Suprapubic skin (tissue), 4 donors: ENCODE data around the gene TNPO2. TPM values are rescaled to one million over a fixed set of nuclear protein-coding genes. Genes with fewer than 3 reads are reported as not detected.
"Not testable (repeated sequence)": the region's sequence is repeated elsewhere in the genome, so short reads cannot be mapped to it uniquely, and the experiment has no call there.

Experiments used
- DNase-seq, 2 donors: peaks; one replicate each; pipeline ENCODE4 v3.0.0-alpha.2; 2019; ENCODE audit warnings: low spot score in 2 of 2
- H3K27ac ChIP-seq: fragments of 200-600 bp; sonication (generic); one replicate; pipeline ENCODE4 v1.5.1; 2019
- H3K27me3 ChIP-seq: fragments of 200-600 bp; sonication (generic); one replicate; pipeline ENCODE4 v1.5.1; 2019
- H3K36me3 ChIP-seq: fragments of 200-600 bp; sonication (generic); one replicate; pipeline ENCODE4 v1.5.1; 2019
- H3K4me1 ChIP-seq: fragments of 200-600 bp; sonication (generic); one replicate; pipeline ENCODE4 v1.5.1; 2019
- H3K4me3 ChIP-seq: fragments of 200-600 bp; sonication (generic); one replicate; pipeline ENCODE4 v1.5.1; 2019; ENCODE audit warnings: mild to moderate bottlenecking
- H3K9me3 ChIP-seq: fragments of 200-600 bp; sonication (generic); one replicate; pipeline ENCODE4 v1.5.1; 2019
- EP300 ChIP-seq: sonication (generic); formaldehyde crosslinking; IDR thresholded peaks from one replicate; pipeline ENCODE4 v1.6.1; 2017; ENCODE audit warnings: antibody characterized with exemption
- POLR2A ChIP-seq, 2 donors: fragments of 450-650 bp; IDR thresholded peaks; one replicate each; pipeline ENCODE4 v1.6.1; 2017; ENCODE audit warnings: antibody characterized with exemption in 2 of 2, mild to moderate bottlenecking in 2 of 2, moderate library complexity in 2 of 2
- POLR2AphosphoS5 ChIP-seq, 3 donors: sonication (generic); formaldehyde crosslinking; IDR thresholded peaks; one replicate each; pipeline ENCODE4 v1.6.1; 2017; ENCODE audit warnings: antibody characterized with exemption in 3 of 3
- WGBS: methylation state at CpG from one replicate; pipeline ENCODE4 v1.1.5; 2018; 5-methylcytosine and 5-hydroxymethylcytosine counted together
- total RNA-seq, 4 donors: library from RNA; depleted of rRNA; stranded (reverse); fragments of >200 nt; gene quantifications; one replicate each; pipeline ENCODE4 v1.1.0, GENCODE V29; 2016
- TF ChIP-seq, protein P1 (sequence below), 2 donors: fragments of 200-600 bp in 1 of 2; fragments of 450-650 bp in 1 of 2; sonication (generic) in 1 of 2; IDR thresholded peaks; one replicate each; pipeline ENCODE4 v1.5.1; 2016 to 2019; ENCODE audit warnings: antibody characterized with exemption in 2 of 2, mild to moderate bottlenecking in 1 of 2, moderate library complexity in 1 of 2

TNPO2 gene
- total RNA-seq, 4 donors from 2014 or later: 94.6 to 206 (median 110) TPM

DNA sequence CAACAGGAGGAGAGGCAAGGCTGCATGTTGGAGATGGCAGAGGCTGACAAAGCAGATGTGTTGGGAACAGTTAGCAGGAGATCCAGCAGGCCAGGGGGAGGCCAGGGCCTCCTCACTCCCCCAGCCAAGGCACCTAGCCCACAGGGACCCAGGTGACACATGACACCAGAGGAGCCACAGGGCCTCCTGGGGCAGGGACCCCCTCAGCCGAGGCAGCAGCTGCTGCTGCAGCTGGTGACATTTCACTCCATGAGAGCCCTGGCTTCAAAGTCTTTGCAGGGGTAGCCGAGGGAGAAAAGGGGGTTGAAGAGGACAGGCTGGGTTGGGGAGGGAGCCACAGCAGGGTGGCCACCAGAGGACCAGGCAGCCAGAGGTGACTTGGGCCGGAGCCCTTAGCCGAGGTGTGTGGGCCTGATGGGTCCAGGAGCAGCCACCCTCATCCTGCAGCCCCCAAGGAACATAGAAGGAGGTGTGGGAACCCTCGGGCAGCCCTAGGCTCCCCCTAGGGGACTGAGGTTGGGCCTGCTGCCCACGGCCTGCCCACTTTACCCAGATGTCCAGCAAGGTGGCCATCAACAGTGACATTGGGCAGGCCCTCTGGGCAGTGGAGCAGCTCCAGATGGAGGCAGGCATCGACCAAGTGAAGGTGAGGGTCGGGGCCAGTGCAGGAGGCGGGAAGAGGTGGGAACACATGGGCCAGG, 36.1 kb downstream of the TNPO2 start, which contains the start of gene GNG14:
TSS of gene GNG14 (plus strand) at position 503 of the 701 bp plus-strand sequence. CDS start at position 554, 51 bp downstream.
- DNase-seq: no peak
- H3K27ac ChIP-seq: no peak within 1 kb of the TSS
- H3K4me1 ChIP-seq: no peaks in the 10 kb centered on the region
- H3K9me3 ChIP-seq: no peaks in the 10 kb centered on the region
- H3K36me3 ChIP-seq: peaks cover 7% of the 10 kb centered on the region
- H3K27me3 ChIP-seq: no peaks in the 10 kb centered on the region
- no peak within 1 kb of the TSS for H3K4me3 ChIP-seq
- WGBS: 87% methylated on average over 6 of the region's 9 CpGs
- no peak for TF ChIP-seq POLR2A (IDR thresholded peaks at IDR 0.05)
- TF ChIP-seq, protein P1, sequence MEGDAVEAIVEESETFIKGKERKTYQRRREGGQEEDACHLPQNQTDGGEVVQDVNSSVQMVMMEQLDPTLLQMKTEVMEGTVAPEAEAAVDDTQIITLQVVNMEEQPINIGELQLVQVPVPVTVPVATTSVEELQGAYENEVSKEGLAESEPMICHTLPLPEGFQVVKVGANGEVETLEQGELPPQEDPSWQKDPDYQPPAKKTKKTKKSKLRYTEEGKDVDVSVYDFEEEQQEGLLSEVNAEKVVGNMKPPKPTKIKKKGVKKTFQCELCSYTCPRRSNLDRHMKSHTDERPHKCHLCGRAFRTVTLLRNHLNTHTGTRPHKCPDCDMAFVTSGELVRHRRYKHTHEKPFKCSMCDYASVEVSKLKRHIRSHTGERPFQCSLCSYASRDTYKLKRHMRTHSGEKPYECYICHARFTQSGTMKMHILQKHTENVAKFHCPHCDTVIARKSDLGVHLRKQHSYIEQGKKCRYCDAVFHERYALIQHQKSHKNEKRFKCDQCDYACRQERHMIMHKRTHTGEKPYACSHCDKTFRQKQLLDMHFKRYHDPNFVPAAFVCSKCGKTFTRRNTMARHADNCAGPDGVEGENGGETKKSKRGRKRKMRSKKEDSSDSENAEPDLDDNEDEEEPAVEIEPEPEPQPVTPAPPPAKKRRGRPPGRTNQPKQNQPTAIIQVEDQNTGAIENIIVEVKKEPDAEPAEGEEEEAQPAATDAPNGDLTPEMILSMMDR (IDR thresholded peaks at IDR 0.05): no peak
- no peak for TF ChIP-seq POLR2AphosphoS5 (IDR thresholded peaks at IDR 0.05)
- no peak for TF ChIP-seq EP300

DNA sequence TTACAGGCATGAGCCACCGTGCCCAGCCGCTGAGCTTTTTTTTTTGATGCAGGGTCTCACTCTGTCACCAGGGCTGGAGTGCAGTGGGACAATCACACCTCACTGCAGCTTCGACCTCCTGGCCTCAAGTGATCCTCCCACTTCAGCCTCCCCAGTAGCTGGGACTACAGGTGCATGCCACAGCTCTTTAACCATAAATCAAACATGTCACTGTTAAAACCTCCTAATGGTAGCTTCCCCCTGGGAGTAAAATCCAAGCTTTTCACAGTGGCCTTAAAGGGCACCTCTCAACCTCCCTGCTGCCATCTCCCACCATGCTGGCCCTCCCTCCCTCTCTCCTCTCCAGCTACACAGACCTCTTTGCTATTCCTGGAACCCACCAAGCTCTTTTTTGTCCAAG, 37.9 kb downstream of the TNPO2 start:
- no peak overlapping the region for H3K27ac ChIP-seq
- peaks cover 7% of the 10 kb centered on the region for H3K4me1 ChIP-seq
- no peak overlapping the region for H3K4me3 ChIP-seq
- TF ChIP-seq POLR2AphosphoS5 (IDR thresholded peaks at IDR 0.05) (no peak), EP300 (no peak), POLR2A (IDR thresholded peaks at IDR 0.05) (no peak)
- TF ChIP-seq, protein P1 (IDR thresholded peaks at IDR 0.05): no peak
- 71% methylated on average over 3 of the region's 3 CpGs for WGBS
- no peaks in the 10 kb centered on the region for H3K9me3 ChIP-seq
- DNase-seq: no peak
- H3K27me3 ChIP-seq: no peaks in the 10 kb centered on the region
- peaks cover under 1% of the 10 kb centered on the region for H3K36me3 ChIP-seq

DNA sequence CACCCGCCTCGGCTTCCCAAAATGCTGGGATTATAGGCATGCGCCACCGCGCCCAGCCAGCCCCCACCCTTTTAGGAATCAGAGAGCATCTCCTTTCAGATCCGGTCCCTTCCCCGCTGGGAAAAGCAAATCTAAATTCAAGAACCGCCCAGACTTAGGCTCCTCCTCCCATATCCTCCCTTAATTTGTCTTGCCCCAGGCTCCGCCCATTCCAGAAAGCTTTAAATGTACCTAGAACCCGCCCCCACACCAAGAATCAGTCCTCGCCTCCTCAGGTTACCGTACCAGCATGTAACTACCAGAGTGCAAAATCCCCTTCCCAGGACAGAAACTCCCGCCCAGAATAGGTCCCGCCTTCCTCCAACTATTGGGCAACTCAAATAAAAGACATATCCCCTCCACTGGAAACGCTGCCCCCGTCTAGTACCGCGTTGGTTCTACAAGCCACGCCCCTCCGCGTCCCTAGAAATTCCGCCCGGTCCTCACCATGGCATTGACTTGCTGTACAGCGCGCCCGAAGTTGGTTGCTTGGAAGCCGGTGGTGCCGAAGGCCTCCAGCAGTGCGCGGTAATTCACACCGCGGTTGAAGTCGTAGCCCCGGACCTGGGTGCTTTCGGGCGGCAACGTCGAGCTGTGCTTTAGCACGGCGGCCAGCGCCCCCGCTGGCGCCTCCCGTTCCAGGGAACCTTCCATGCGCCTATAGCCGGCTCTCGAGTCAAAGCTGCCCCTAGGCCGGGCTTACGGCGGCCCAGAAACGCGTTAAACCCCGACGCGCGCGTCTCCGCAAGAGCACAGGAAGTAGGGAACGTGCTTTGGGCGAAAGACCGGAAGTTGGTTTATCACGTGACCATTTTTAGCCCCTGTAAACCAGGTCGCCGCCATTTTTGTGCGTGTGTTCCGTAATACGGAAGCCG, 42.4 kb downstream of the TNPO2 start, which contains the start of gene DHPS:
TSS of gene DHPS (minus strand) at position 807 of the 914 bp plus-strand sequence. CDS start at position 693, 114 bp downstream.
- Histone ChIP-seq H3K4me3 (peak within 1 kb of the TSS; percentile 60), H3K4me1 (peaks cover 21% of the 10 kb centered on the region), H3K27ac (peak within 1 kb of the TSS; percentile 96), H3K27me3 (no peaks in the 10 kb centered on the region), H3K36me3 (peaks cover 39% of the 10 kb centered on the region), H3K9me3 (no peaks in the 10 kb centered on the region)
- DNase-seq: peak; percentile 95 to 96
- under 1% methylated on average over 57 of the region's 68 CpGs for WGBS
- TF ChIP-seq EP300: no peak
- TF ChIP-seq, protein P1 (IDR thresholded peaks at IDR 0.05): no peak
- peak in 1 of 2 donors; percentile 54 for TF ChIP-seq POLR2A (IDR thresholded peaks at IDR 0.05)
- peak; percentile 35 to 88 (median 87) for TF ChIP-seq POLR2AphosphoS5 (IDR thresholded peaks at IDR 0.05)

DNA sequence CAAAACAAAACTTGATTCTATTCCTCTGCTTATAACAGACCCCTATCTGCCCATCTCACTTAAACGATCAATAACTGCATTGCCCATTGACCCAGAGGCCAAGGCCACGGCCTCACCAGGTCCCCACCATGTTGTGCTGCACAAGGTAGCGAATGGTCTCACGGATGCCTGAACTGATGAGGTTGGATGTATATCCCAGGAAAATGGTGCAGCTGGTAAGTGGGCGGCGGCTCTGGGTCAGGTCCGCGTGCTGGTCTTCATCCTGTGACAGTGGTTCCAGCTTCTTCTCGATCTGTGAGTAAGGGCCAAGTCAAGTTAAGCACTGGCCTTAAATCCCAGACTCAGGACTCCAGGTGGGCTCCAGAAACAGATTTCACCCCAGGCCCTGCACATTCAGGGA, 43.7 kb downstream of the TNPO2 start:
- H3K36me3 ChIP-seq: peaks cover 52% of the 10 kb centered on the region
- H3K4me1 ChIP-seq: peaks cover 22% of the 10 kb centered on the region
- H3K27me3 ChIP-seq: no peaks in the 10 kb centered on the region
- H3K9me3 ChIP-seq: no peaks in the 10 kb centered on the region
- DNase-seq: no peak
- no peak overlapping the region for H3K4me3 ChIP-seq
- 92% methylated on average over 9 of the region's 9 CpGs for WGBS
- TF ChIP-seq POLR2AphosphoS5 (IDR thresholded peaks at IDR 0.05): no peak
- TF ChIP-seq, protein P1 (IDR thresholded peaks at IDR 0.05): no peak
- TF ChIP-seq EP300: no peak
- TF ChIP-seq POLR2A (IDR thresholded peaks at IDR 0.05): no peak
- H3K27ac ChIP-seq: no peak overlapping the region

DNA sequence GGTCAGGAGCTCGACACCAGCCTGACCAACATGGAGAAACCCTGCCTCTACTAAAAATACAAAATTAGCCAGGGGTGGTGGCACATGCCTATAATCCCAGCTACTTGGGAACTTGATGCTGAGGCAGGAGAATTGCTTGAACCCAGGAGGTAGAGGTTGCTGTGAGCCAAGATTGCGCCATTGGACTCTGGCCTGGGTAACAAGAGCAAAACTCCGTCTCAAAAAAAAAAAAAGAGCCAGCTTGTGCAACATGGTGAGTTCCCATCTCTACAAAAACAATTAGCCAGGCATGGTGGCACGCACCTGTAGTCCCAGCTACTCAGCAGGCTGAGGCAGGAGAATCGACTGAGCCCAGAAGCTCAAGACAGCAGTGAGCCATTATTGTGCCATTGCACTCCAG, 45.7 kb downstream of the TNPO2 start:
- H3K4me1 ChIP-seq: peaks cover 22% of the 10 kb centered on the region
- H3K36me3 ChIP-seq: peaks cover 69% of the 10 kb centered on the region
- H3K9me3 ChIP-seq, H3K27ac ChIP-seq, DNase-seq, H3K27me3 ChIP-seq, H3K4me3 ChIP-seq: not testable (repeated sequence)
- 88% methylated on average over 5 of the region's 5 CpGs for WGBS
